PC-9 (cell line): ENCODE data around the gene SSUH2. TPM values are rescaled to one million over a fixed set of nuclear protein-coding genes. Genes with fewer than 3 reads are reported as not detected.
"Not testable (repeated sequence)": the region's sequence is repeated elsewhere in the genome, so short reads cannot be mapped to it uniquely, and the experiment has no call there.

Experiments
- Bru-seq: library from RNA; stranded (reverse); fragments of 400-500 nt; gene quantifications from one replicate; lab custom pipeline; 2021; lab: Mats Ljungman, UMichigan
- BruChase-seq, 2 experiments: library from RNA; stranded (reverse); fragments of 400-500 nt; gene quantifications; one replicate each; lab custom pipeline; 2021; lab: Mats Ljungman, UMichigan
- BruUV-seq: library from RNA; stranded (reverse); fragments of 400-500 nt; replicated peaks from 2 replicates; lab custom pipeline; 2021; lab: Mats Ljungman, UMichigan
- CTCF ChIA-PET: fragments of 300-600 bp; sonication (Branson Sonifier 250); formaldehyde crosslinking; loops from one replicate; lab custom pipeline; 2022; ENCODE audit warnings: antibody characterized with exemption; lab: Charles Lee
- POLR2A ChIA-PET: fragments of 300-600 bp; sonication (Branson Sonifier 250); formaldehyde crosslinking; loops from one replicate; lab custom pipeline; 2022; ENCODE audit warnings: antibody characterized with exemption; ENCODE audit not compliant: unreplicated experiment; lab: Charles Lee
- DNase-seq, 2 experiments: peaks; one replicate each; pipeline versions ENCODE4 v3.0.0 to v3.0.0-alpha.2; 2015 to 2022; ENCODE audit warnings: mixed read lengths in 1 of 2
- H2AFZ ChIP-seq: fragments of 200-600 bp; sonication (generic); 2 replicates; pipeline ENCODE4 v1.8.1; 2017; ENCODE audit warnings: antibody characterized with exemption
- H3F3A ChIP-seq: fragments of 200-600 bp; sonication (generic); 2 replicates; pipeline ENCODE4 v1.8.1; 2017; ENCODE audit warnings: antibody characterized with exemption, mild to moderate bottlenecking, low read depth; ENCODE audit not compliant: insufficient read depth
- H3K27ac ChIP-seq: fragments of 200-600 bp; sonication (generic); 2 replicates; pipeline ENCODE4 v1.6.1; 2016; ENCODE audit warnings: mixed run types
- H3K27me3 ChIP-seq: fragments of 200-600 bp; sonication (generic); 2 replicates; pipeline ENCODE4 v1.6.1; 2016; ENCODE audit warnings: low read depth, mixed run types; ENCODE audit not compliant: insufficient read depth
- H3K36me3 ChIP-seq: fragments of 200-600 bp; sonication (generic); 2 replicates; pipeline ENCODE4 v1.6.1; 2016; ENCODE audit warnings: low read depth, mixed run types
- H3K4me1 ChIP-seq: fragments of 200-600 bp; sonication (generic); replicated peaks from 2 replicates; pipeline ENCODE4 v1.6.1; 2016; ENCODE audit warnings: mixed run types; ENCODE audit not compliant: insufficient read depth
- H3K4me2 ChIP-seq: fragments of 200-600 bp; sonication (generic); 2 replicates; pipeline ENCODE4 v1.6.1; 2017; ENCODE audit warnings: mixed run types
- H3K4me3 ChIP-seq: fragments of 200-600 bp; sonication (generic); 2 replicates; pipeline ENCODE4 v1.6.1; 2016; ENCODE audit warnings: mixed run types
- H3K79me2 ChIP-seq: fragments of 200-600 bp; sonication (generic); 2 replicates; pipeline ENCODE4 v1.6.1; 2017; ENCODE audit warnings: low read depth, mixed run types
- H3K9me2 ChIP-seq: fragments of 200-600 bp; sonication (generic); 2 replicates; pipeline ENCODE4 v1.8.1; 2017; ENCODE audit warnings: mild to moderate bottlenecking; ENCODE audit not compliant: insufficient read depth
- H3K9me3 ChIP-seq: fragments of 200-600 bp; sonication (generic); 2 replicates; pipeline ENCODE4 v1.8.1; 2016; ENCODE audit warnings: low read depth; ENCODE audit not compliant: insufficient read depth
- H4K20me1 ChIP-seq: fragments of 200-600 bp; sonication (generic); 2 replicates; pipeline ENCODE4 v1.8.1; 2017; ENCODE audit not compliant: insufficient read depth
- CTCF ChIP-seq: fragments of 200-600 bp; sonication (generic); conservative IDR thresholded peaks from 2 replicates; pipeline ENCODE4 v1.6.1; 2017; ENCODE audit warnings: mixed run types, antibody characterized with exemption, mild to moderate bottlenecking, moderate library complexity
- EZH2 ChIP-seq: fragments of 200-600 bp; sonication (generic); IDR thresholded peaks from 2 replicates; pipeline ENCODE4 v1.8.0; 2017; ENCODE audit warnings: antibody characterized with exemption, low read depth
- intact Hi-C: fragments of 100-400 bp; cut with micrococcal nuclease; formaldehyde crosslinking; loops from one replicate; pipeline ENCODE4 v1.10.0; 2022; ENCODE audit not compliant: unreplicated experiment
- long read RNA-seq: library from polyadenylated mRNA; stranded (forward); transcript quantifications from one replicate; pipeline ENCODE4 v2.0.0, GENCODE V29; 2022
- total RNA-seq: library from RNA; stranded (reverse); gene quantifications from 2 replicates; pipeline ENCODE4 v1.2.3, GENCODE V29; 2021

Gene SSUH2
- total RNA-seq (1.6 and 6.1 TPM in 2 replicates), Bru-seq, nascent RNA (percentile 36 among the genes with signal in this experiment), BruChase-seq, experiment 1, labeled RNA remaining after a 2-hour chase (percentile 63 among the genes with signal in this experiment), BruChase-seq, experiment 2, labeled RNA remaining after a 6-hour chase (percentile 33 among the genes with signal in this experiment)
- long read RNA-seq, partial matches to known transcripts = 0 of 1 reads
- long read RNA-seq, other reads (novel, unspliced or antisense) = 1 of 1 reads

DNA sequence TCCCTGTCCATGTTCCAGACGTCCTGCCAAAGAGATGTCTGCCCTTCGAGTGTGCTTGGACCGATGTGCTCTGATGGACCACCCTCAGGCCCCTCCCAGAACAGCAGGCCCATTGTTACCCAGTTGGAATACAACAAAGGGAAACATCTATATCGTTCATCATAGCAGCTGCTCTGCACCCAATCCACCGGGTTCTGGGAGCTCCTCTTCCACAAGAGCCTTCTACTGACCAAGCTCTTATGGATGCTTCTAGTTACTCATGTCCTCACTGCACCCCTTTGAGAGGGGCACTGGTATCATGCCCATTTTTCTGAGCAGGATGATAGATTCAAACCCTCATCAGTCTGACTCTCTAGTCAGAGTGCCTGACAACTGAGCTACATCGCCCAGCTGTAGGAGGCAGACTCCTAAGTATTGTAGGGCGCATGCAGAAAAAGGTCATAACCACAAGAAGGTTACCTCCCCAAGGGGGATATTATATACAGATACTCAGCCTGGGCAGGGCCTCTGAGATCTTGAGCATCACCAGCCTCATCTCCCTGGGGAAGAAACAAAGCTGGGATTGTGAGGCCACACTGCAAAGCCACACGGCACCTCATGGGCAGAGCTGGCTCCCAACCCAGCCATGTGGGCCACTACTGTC lies at the start of gene SSUH2:
TSS of gene SSUH2 (minus strand) at position 51 of the 643 bp plus-strand sequence. CDS start at position 11, 40 bp downstream.
- no peak for DNase-seq
- TF ChIP-seq CTCF = no peak
- no peak for TF ChIP-seq EZH2
- Histone ChIP-seq H3K36me3 (no peaks in the 10 kb centered on the region), H4K20me1 (no peaks in the 10 kb centered on the region), H3F3A (no peaks in the 10 kb centered on the region), H2AFZ (no peak within 1 kb of the TSS), H3K79me2 (no peaks in the 10 kb centered on the region), H3K9me2 (no peaks in the 10 kb centered on the region), H3K4me1 (peaks cover 8% of the 10 kb centered on the region), H3K9me3 (no peaks in the 10 kb centered on the region), H3K4me3 (no peak within 1 kb of the TSS), H3K27me3 (no peaks in the 10 kb centered on the region), H3K27ac (no peak within 1 kb of the TSS), H3K4me2 (no peak within 1 kb of the TSS)
- CTCF ChIA-PET = interaction anchor here (0.6 kb wide), 1 partner anchor 18 kb away, joined by 8 read pairs; no protein-coding TSS in a partner anchor
- intact Hi-C loops = no loop called here
- BruUV-seq = no TSS peak
- POLR2A ChIA-PET = interaction anchor here (0.6 kb wide), 1 partner anchor 15 kb away, joined by 6 read pairs; no protein-coding TSS in a partner anchor

DNA sequence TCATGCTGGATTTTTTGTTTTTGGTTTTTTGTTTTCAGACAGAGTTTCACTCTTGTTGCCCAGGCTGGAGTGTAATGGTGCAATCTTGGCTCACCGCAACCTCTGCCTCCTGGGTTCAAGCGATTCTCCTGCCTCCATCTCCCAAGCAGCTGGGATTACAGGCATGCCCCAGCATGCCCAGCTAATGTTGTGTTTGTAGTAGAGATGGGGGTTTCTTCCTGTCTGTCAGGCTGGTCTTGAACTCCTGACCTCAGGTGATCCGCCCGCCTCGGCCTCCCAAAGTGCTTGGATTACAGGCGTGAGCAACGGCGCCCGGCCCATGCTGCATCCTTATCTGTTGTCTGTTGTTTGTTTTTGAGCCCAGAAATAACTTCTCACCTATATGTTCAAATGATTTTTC lies 46.7 kb upstream of the SSUH2 start:
- H3K4me2 ChIP-seq, H3K4me1 ChIP-seq, H3K9me3 ChIP-seq, BruUV-seq, H2AFZ ChIP-seq, intact Hi-C loops, H3K9me2 ChIP-seq, POLR2A ChIA-PET, H3F3A ChIP-seq, H3K4me3 ChIP-seq, DNase-seq, H3K27me3 ChIP-seq, H3K27ac ChIP-seq, H3K36me3 ChIP-seq, H3K79me2 ChIP-seq, CTCF ChIA-PET, H4K20me1 ChIP-seq: not testable (repeated sequence)

DNA sequence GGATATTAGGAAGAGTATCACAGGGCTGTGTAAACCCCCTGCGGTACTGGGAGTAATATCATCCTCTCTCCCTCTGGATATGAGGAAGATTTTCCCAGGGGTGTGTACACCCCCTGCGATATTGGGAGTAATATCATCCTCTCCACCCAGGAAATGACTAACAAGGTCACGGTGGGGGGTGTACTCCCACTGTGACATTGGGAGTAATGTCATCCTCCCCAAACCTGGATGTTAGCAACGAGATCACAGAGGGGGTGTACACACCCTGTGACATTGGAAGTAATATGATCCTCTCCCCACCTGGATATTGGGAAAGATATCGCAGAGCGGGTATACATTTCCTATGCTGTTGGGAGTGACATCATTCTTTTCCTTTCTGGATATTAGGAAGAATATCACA lies 40.4 kb upstream of the SSUH2 start:
- BruUV-seq, H3K9me2 ChIP-seq, POLR2A ChIA-PET, H3K27ac ChIP-seq, CTCF ChIA-PET, H3K27me3 ChIP-seq, H3K79me2 ChIP-seq, H3K9me3 ChIP-seq, intact Hi-C loops, H4K20me1 ChIP-seq, DNase-seq, H3K36me3 ChIP-seq, H3K4me2 ChIP-seq, H2AFZ ChIP-seq, H3K4me3 ChIP-seq: not testable (repeated sequence)
- Histone ChIP-seq H3K4me1 (peaks cover 46% of the 10 kb centered on the region), H3F3A (peaks cover 17% of the 10 kb centered on the region)

DNA sequence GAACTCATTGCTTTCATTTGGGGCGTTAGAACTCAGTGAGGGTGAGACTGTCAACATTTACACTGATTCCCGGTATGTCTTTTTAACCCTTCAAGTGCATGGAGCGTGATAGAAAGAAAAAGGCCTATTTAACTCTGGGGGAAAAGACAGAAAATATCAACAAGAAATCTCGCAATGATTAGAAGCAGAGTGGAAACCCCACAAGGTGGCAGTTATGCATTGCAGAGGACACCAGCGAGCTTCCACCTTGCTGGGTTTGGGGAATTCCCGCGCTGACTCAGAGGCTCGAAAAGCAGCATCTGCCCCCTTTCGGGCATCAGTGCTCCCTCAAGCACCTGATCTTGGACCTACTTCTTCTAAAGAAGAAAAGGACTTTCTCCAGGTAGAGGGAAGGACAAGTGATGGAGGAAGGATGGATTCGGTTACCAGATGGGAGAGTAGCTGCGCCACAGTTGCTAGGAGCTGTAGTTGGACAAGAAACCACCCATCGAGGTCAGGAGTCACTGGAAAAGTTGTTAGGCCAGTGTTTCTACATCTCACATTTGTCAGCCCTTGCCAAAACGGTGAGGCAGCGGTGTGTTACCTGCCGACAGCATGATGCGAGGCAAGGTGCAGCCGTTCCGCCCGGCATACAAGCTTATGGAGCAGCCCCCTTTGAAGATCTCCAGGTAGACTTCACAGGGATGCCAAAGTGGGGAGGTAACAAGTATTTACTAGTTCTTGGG lies 38.4 kb upstream of the SSUH2 start:
- H4K20me1 ChIP-seq, H3K27me3 ChIP-seq, H3K9me2 ChIP-seq, CTCF ChIA-PET, H3K79me2 ChIP-seq, H3K9me3 ChIP-seq, POLR2A ChIA-PET, H3K36me3 ChIP-seq, BruUV-seq: not testable (repeated sequence)
- TF ChIP-seq CTCF = peak; percentile 71
- H2AFZ ChIP-seq = peak overlapping the region; percentile 69; the same call in 1 of the 2 replicates
- H3F3A ChIP-seq = peaks cover 25% of the 10 kb centered on the region
- intact Hi-C loops = loop anchor here (1.0 to 2.0 kb wide), 3 partner anchors 58 to 254 kb away; partner anchors contain the start of gene OXTR
- DNase-seq = peak; percentile 64 to 68
- peak overlapping the region; percentile 61 for H3K27ac ChIP-seq
- H3K4me1 ChIP-seq = peaks cover 60% of the 10 kb centered on the region
- peak overlapping the region; percentile 4; the same call in 1 of the 2 replicates for H3K4me3 ChIP-seq
- peak overlapping the region; percentile 60 for H3K4me2 ChIP-seq

DNA sequence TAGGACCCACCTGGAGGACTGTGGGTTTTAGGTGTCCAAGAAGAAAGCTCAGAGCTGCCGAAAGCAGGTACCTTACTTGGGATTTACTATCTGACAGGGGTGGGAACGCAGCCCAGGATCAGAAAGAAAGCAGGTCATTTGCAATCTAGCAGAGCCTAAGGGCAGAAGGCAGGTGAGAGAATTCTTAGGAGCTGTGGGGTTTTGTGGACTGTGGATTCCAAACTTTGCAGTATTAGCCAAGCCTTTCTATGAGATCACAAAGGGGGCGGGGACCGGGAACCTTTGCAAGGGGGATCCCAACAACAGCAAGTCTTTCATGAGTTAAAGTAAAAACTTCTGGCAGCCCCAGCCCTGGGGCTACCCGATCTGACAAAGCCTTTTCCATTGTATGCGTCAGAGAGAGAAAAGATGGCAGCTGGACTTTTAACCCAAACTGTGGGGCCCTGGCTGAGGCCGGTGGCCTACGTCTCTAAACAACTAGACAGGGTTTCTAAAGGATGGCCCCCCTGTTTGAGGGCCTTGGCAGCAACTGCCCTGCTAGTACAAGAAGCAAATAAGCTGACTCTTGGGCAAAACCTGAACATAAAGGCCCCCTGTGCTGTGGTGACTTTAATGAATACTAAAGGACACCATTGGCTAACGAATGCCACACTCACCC lies 37.4 kb upstream of the SSUH2 start:
- DNase-seq = peak in 1 of 2 experiments; percentile 24
- H3K79me2 ChIP-seq, CTCF ChIA-PET, H3K4me3 ChIP-seq, H3K9me3 ChIP-seq, H4K20me1 ChIP-seq, H2AFZ ChIP-seq, H3K9me2 ChIP-seq, H3K27me3 ChIP-seq, H3K36me3 ChIP-seq, BruUV-seq: not testable (repeated sequence)
- peak overlapping the region; percentile 60 for H3K4me2 ChIP-seq
- intact Hi-C loops = loop anchor here (2.0 kb wide), 1 partner anchor 255 kb away; no protein-coding TSS in a partner anchor
- peak overlapping the region; percentile 61 for H3K27ac ChIP-seq
- H3K4me1 ChIP-seq = peaks cover 64% of the 10 kb centered on the region
- peaks cover 25% of the 10 kb centered on the region for H3F3A ChIP-seq
- POLR2A ChIA-PET = interaction anchor here (0.7 kb wide), 1 partner anchor 60 kb away, joined by 7 read pairs; no protein-coding TSS in a partner anchor
